GM12878 (cell line): Measurements from ENCODE around the gene FOXP3. TPM values are rescaled to one million over a fixed set of nuclear protein-coding genes. Genes with fewer than 3 reads are reported as not detected.

Experiments used
- ATAC-seq: fragments of 200-7000 bp; cut with Tn5 transposase; 3 replicates; pipeline ENCODE4 v1.9.1; 2020; ENCODE audit warnings: mild to moderate bottlenecking, moderate library complexity
- BruUV-seq: library from RNA; stranded (reverse); fragments of 400-500 nt; replicated peaks from 2 replicates; lab custom pipeline; 2021; lab: Mats Ljungman, UMichigan
- CTCF ChIA-PET: fragments of 300-600 bp; sonication (Branson Sonifier 250); formaldehyde crosslinking; extraction: SDS; loops from one replicate; lab custom pipeline; 2021; ENCODE audit warnings: inconsistent platforms; lab: Yijun Ruan, JAX
- POLR2A ChIA-PET: fragments of 350-600 bp; formaldehyde crosslinking; extraction: SDS; loops from one replicate; lab custom pipeline; 2021; ENCODE audit warnings: inconsistent platforms; lab: Charles Lee
- RAD21 ChIA-PET: fragments of 300-600 bp; sonication (Branson Sonifier 250); formaldehyde crosslinking; loops from one replicate; lab custom pipeline; 2023; ENCODE audit warnings: antibody characterized with exemption; ENCODE audit not compliant: unreplicated experiment; lab: Charles Lee
- SMC1A ChIA-PET: fragments of 300-600 bp; sonication (Branson Sonifier 250); formaldehyde crosslinking; loops from one replicate; lab custom pipeline; 2023; ENCODE audit not compliant: unreplicated experiment, uncharacterized antibody; lab: Charles Lee
- DNase-seq: peaks from one replicate; pipeline ENCODE4 v3.0.0-alpha.2; 2011; ENCODE audit warnings: low read depth, low spot score
- FAIRE-seq: peaks from 3 replicates; lab custom pipeline; 2011; peaks lifted over from hg19 to GRCh38; lab: Jason Lieb, UNC
- H2AFZ ChIP-seq: 2 replicates; pipeline ENCODE4 v1.6.0; 2011; ENCODE audit warnings: low read depth, low read length, control low read depth; ENCODE audit not compliant: control insufficient read depth
- H3K27ac ChIP-seq: 2 replicates; pipeline ENCODE4 v1.5.1; 2011; ENCODE audit warnings: control low read depth; ENCODE audit not compliant: control insufficient read depth, insufficient read depth
- H3K27me3 ChIP-seq, 2 experiments: replicated peaks in 1 of 2; 2 replicates each; pipeline versions ENCODE4 v1.6.0 to v1.6.1; 2011; ENCODE audit warnings: low read length in 1 of 2; ENCODE audit not compliant: control insufficient read depth in 2 of 2, insufficient read depth in 2 of 2
- H3K36me3 ChIP-seq, 2 experiments: 2 replicates each; pipeline ENCODE4 v1.5.1; 2011; ENCODE audit warnings: low read length in 1 of 2; ENCODE audit not compliant: control insufficient read depth in 2 of 2, insufficient read depth in 2 of 2
- H3K4me1 ChIP-seq: 2 replicates; pipeline ENCODE4 v1.6.1; 2011; ENCODE audit warnings: mild to moderate bottlenecking, low read length, moderate library complexity, mixed read lengths; ENCODE audit not compliant: control insufficient read depth, insufficient read depth
- H3K4me2 ChIP-seq: 2 replicates; pipeline ENCODE4 v1.6.0; 2011; ENCODE audit warnings: control low read depth; ENCODE audit not compliant: control insufficient read depth, insufficient read depth
- H3K4me3 ChIP-seq: fragments of 200-600 bp; sonication (generic); 2 replicates; pipeline ENCODE4 v1.5.1; 2016
- H3K79me2 ChIP-seq: 2 replicates; pipeline ENCODE4 v1.6.0; 2011; ENCODE audit warnings: low read length; ENCODE audit not compliant: control insufficient read depth, insufficient read depth
- H3K9ac ChIP-seq: 2 replicates; pipeline ENCODE4 v1.8.0; 2011; ENCODE audit warnings: low read length, control low read depth, mixed read lengths; ENCODE audit not compliant: control insufficient read depth, insufficient read depth
- H3K9me3 ChIP-seq: replicated peaks from 3 replicates; pipeline ENCODE4 v1.5.1; 2011; ENCODE audit warnings: mild to moderate bottlenecking, low read length; ENCODE audit not compliant: control insufficient read depth, insufficient read depth
- H4K20me1 ChIP-seq: 2 replicates; pipeline ENCODE4 v1.6.0; 2011; ENCODE audit not compliant: control insufficient read depth, insufficient read depth
- ATF3 ChIP-seq: IDR thresholded peaks from 2 replicates; pipeline ENCODE4 v1.6.1; 2011; ENCODE audit warnings: low read depth, mild to moderate bottlenecking, low read length, moderate library complexity, borderline replicate concordance; ENCODE audit errors: extremely low read depth
- BCL3 ChIP-seq: IDR thresholded peaks from 2 replicates; pipeline ENCODE4 v1.6.1; 2011; ENCODE audit warnings: borderline replicate concordance, low read depth, mild to moderate bottlenecking, moderate library complexity, low read length; ENCODE audit not compliant: insufficient read depth, poor library complexity, severe bottlenecking
- BCLAF1 ChIP-seq: fragments of 450-650 bp; IDR thresholded peaks from 2 replicates; pipeline ENCODE4 v1.6.1; 2017; ENCODE audit warnings: antibody characterized with exemption, mild to moderate bottlenecking, moderate library complexity
- FOS ChIP-seq: IDR thresholded peaks from 3 replicates; pipeline ENCODE4 v1.6.1; 2011; ENCODE audit warnings: borderline replicate concordance; ENCODE audit not compliant: insufficient read length; ENCODE audit errors: extremely low read depth
- SREBF1 ChIP-seq: IDR thresholded peaks from 2 replicates; pipeline ENCODE4 v1.6.1; 2012; ENCODE audit warnings: mild to moderate bottlenecking, low read length
- SREBF2 ChIP-seq: IDR thresholded peaks from 2 replicates; pipeline ENCODE4 v1.6.1; 2012; ENCODE audit warnings: mild to moderate bottlenecking, low read length
- TARDBP ChIP-seq: IDR thresholded peaks from 2 replicates; pipeline ENCODE4 v1.6.1; 2016; ENCODE audit warnings: borderline replicate concordance
- ZBTB33 ChIP-seq: fragments of 450-650 bp; IDR thresholded peaks from 2 replicates; pipeline ENCODE4 v1.6.1; 2017; ENCODE audit warnings: mild to moderate bottlenecking
- WGBS: methylation state at CpG from one replicate; pipeline ENCODE4 v1.1.6; 2016; ENCODE audit warnings: low lambda C conversion rate; ENCODE audit not compliant: insufficient replicate concordance, insufficient coverage; ENCODE audit errors: missing lambda C conversion rate; 5-methylcytosine and 5-hydroxymethylcytosine counted together
- in situ Hi-C: fragments of 300-500 bp; cut with MboI; formaldehyde crosslinking; loops from 9 replicates; pipeline ENCODE4 v1.14.3; 2018; ENCODE audit warnings: mixed read lengths
- intact Hi-C: fragments of 100-400 bp; cut with micrococcal nuclease; formaldehyde crosslinking; loops from one replicate; pipeline ENCODE4 v1.14.2; 2022; ENCODE audit not compliant: unreplicated experiment
- polyA plus RNA-seq, 11 experiments: library from polyadenylated mRNA; depleted of rRNA in 4 of 11; unstranded in 6 of 11; stranded (reverse) in 5 of 11; fragments of >200 nt; fragmentation: Nextera tagmentation in 4 of 11; fragmentation: Illumina TruSeq in 1 of 11; extraction: Ambion mirVana in 4 of 11; extraction: Trizol in 1 of 11; gene quantifications; 1 replicate in 1 of 11; 2 replicates in 10 of 11; pipeline versions ENCODE4 v1.2.1 to v1.2.3, GENCODE V29; 2011 to 2016; ENCODE audit warnings: inconsistent platforms in 2 of 11, missing spikeins in 2 of 11, low read depth in 1 of 11
- total RNA-seq, 4 experiments: library from RNA; depleted of rRNA in 3 of 4; stranded (reverse); fragments of >200 nt in 3 of 4; fragmentation: Illumina TruSeq in 1 of 4; extraction: Trizol in 1 of 4; gene quantifications; 2 replicates each; pipeline versions ENCODE4 v1.2.1 to v1.2.3, GENCODE V29; 2013 to 2021

The FOXP3 gene
- total and polyA plus RNA-seq, 10 of the 15 experiments (the other 5 are each of a cell fraction or from before 2014, with no cell fraction given) = 0.02 to 0.21 (median 0.08) TPM; not detected in 3

- TF ChIP-seq BCL3 (no peak), FOS (no peak)
Observed at GRCh38 chrX:49254639-49255038, 9.9 kb downstream of the FOXP3 start (continued).

- H3K36me3 ChIP-seq = peaks cover 0 to 2% of the 10 kb centered on the region in 2 experiments; a peak in 1 of 4 replicates
- TF ChIP-seq TARDBP = no peak
- TF ChIP-seq SREBF2 = no peak
- TF ChIP-seq BCLAF1 = no peak
- no peak for TF ChIP-seq SREBF1
- no peak for TF ChIP-seq ATF3
- no peak for TF ChIP-seq ZBTB33
- SMC1A ChIA-PET = no interaction called here
- H3K4me3 ChIP-seq = no peak overlapping the region
- no peaks in the 10 kb centered on the region for H3K79me2 ChIP-seq
- no peaks in the 10 kb centered on the region for H3K9me3 ChIP-seq
- intact Hi-C loops = no loop called here
- no peak overlapping the region for H2AFZ ChIP-seq
- H4K20me1 ChIP-seq = no peaks in the 10 kb centered on the region
- H3K27me3 ChIP-seq = no peaks in the 10 kb centered on the region
- RAD21 ChIA-PET = no interaction called here
- no peak overlapping the region for H3K27ac ChIP-seq
- POLR2A ChIA-PET = no interaction called here
- H3K4me1 ChIP-seq = no peaks in the 10 kb centered on the region
- ATAC-seq = no peak
- DNase-seq = no peak
- H3K9ac ChIP-seq = no peak overlapping the region
- WGBS = 72% methylated on average over 13 of the region's 13 CpGs
- FAIRE-seq = no peak
- in situ Hi-C loops = no loop called here
- CTCF ChIA-PET = no interaction called here
- no TSS peak for BruUV-seq
- H3K4me2 ChIP-seq = no peak overlapping the region
Observed at GRCh38 chrX:49251325-49251724, 13.2 kb downstream of the FOXP3 start.
